Measurements from ENCODE around the gene PPP4R1. TPM values are rescaled to one million over a fixed set of nuclear protein-coding genes. Genes with fewer than 3 reads are reported as not detected.
"Not testable (repeated sequence)": the region's sequence is repeated elsewhere in the genome, so short reads cannot be mapped to it uniquely, and the experiment has no call there.

Gene PPP4R1
- 45.1 and 103 TPM in 2 replicates for total RNA-seq (2014; rRNA removed; shearing (Covaris generic); ENCODE audit: low replicate concordance)

- Histone ChIP-seq H3K36me3 (peaks cover 21% of the 10 kb centered on the region), H3K9me3 (no peaks in the 10 kb centered on the region), H3K27me3 (no peaks in the 10 kb centered on the region), H3K4me3 (peak within 1 kb of the TSS; percentile 74)
- DNase-seq: peak; percentile 88
These were observed at the start of gene PPP4R1 for GRCh38 chr18:9614401-9615279. TSS of gene PPP4R1 (minus strand) at chr18:9614559. CDS start at chr18:9614484, 75 bp downstream.

GRCh38 chr18:9663377-9663776, 49.0 kb upstream of the PPP4R1 start:
- Histone ChIP-seq H3K36me3 (no peaks in the 10 kb centered on the region), H3K9me3 (no peaks in the 10 kb centered on the region), H3K27me3 (no peaks in the 10 kb centered on the region), H3K4me3 (no peak overlapping the region)
- DNase-seq: no peak

- peak; percentile 30 for DNase-seq
- no peaks in the 10 kb centered on the region for H3K36me3 ChIP-seq
- H3K27me3 ChIP-seq: no peaks in the 10 kb centered on the region
- H3K4me3 ChIP-seq: no peak overlapping the region
- no peaks in the 10 kb centered on the region for H3K9me3 ChIP-seq
These were observed 47.2 kb upstream of the PPP4R1 start for GRCh38 chr18:9661564-9661963.

GRCh38 chr18:9659499-9660375, 45.4 kb upstream of the PPP4R1 start:
- DNase-seq: no peak
- no peaks in the 10 kb centered on the region for H3K36me3 ChIP-seq
- H3K4me3 ChIP-seq: no peak overlapping the region
- H3K27me3 ChIP-seq: no peaks in the 10 kb centered on the region
- no peaks in the 10 kb centered on the region for H3K9me3 ChIP-seq

GRCh38 chr18:9658087-9658641, 43.8 kb upstream of the PPP4R1 start:
- Histone ChIP-seq H3K36me3 (no peaks in the 10 kb centered on the region), H3K27me3 (no peaks in the 10 kb centered on the region), H3K9me3 (no peaks in the 10 kb centered on the region), H3K4me3 (no peak overlapping the region)
- DNase-seq: peak; percentile 30

GRCh38 chr18:9655232-9655767, 40.9 kb upstream of the PPP4R1 start:
- Histone ChIP-seq H3K36me3 (no peaks in the 10 kb centered on the region), H3K27me3 (no peaks in the 10 kb centered on the region), H3K9me3 (no peaks in the 10 kb centered on the region), H3K4me3 (no peak overlapping the region)
- DNase-seq: no peak

GRCh38 chr18:9653390-9653789, 39.0 kb upstream of the PPP4R1 start:
- no peaks in the 10 kb centered on the region for H3K27me3 ChIP-seq
- no peak overlapping the region for H3K4me3 ChIP-seq
- peak; percentile 45 for DNase-seq

GRCh38 chr18:9649164-9649540, 34.8 kb upstream of the PPP4R1 start:
- Histone ChIP-seq H3K9me3 (no peaks in the 10 kb centered on the region), H3K27me3 (no peaks in the 10 kb centered on the region), H3K36me3 (no peaks in the 10 kb centered on the region), H3K4me3 (no peak overlapping the region)
- no peak for DNase-seq

More at GRCh38 chr18:9653390-9653789, 39.0 kb upstream of the PPP4R1 start:
- no peaks in the 10 kb centered on the region for H3K36me3 ChIP-seq
- no peaks in the 10 kb centered on the region for H3K9me3 ChIP-seq

- no peak overlapping the region for H3K4me3 ChIP-seq
- H3K36me3 ChIP-seq: no peaks in the 10 kb centered on the region
- DNase-seq: no peak
- no peaks in the 10 kb centered on the region for H3K9me3 ChIP-seq
- no peaks in the 10 kb centered on the region for H3K27me3 ChIP-seq
These were observed 34.2 kb upstream of the PPP4R1 start for GRCh38 chr18:9648431-9649163.

GRCh38 chr18:9647496-9648323, 33.4 kb upstream of the PPP4R1 start:
- H3K36me3 ChIP-seq: no peaks in the 10 kb centered on the region
- H3K4me3 ChIP-seq: no peak overlapping the region
- no peaks in the 10 kb centered on the region for H3K9me3 ChIP-seq
- no peaks in the 10 kb centered on the region for H3K27me3 ChIP-seq
- no peak for DNase-seq

- Histone ChIP-seq H3K9me3 (no peaks in the 10 kb centered on the region), H3K36me3 (no peaks in the 10 kb centered on the region), H3K4me3 (no peak overlapping the region), H3K27me3 (no peaks in the 10 kb centered on the region)
- DNase-seq: peak; percentile 75
These were observed 29.2 kb upstream of the PPP4R1 start for GRCh38 chr18:9643549-9643948.

- no peaks in the 10 kb centered on the region for H3K27me3 ChIP-seq
- peak; percentile 25 for DNase-seq
- H3K36me3 ChIP-seq: no peaks in the 10 kb centered on the region
- H3K4me3 ChIP-seq: no peak overlapping the region
- no peaks in the 10 kb centered on the region for H3K9me3 ChIP-seq
These were observed 28.6 kb upstream of the PPP4R1 start for GRCh38 chr18:9642799-9643462.

- H3K27me3 ChIP-seq, H3K4me3 ChIP-seq, DNase-seq, H3K36me3 ChIP-seq, H3K9me3 ChIP-seq: not testable (repeated sequence)
These were observed 26.7 kb upstream of the PPP4R1 start for GRCh38 chr18:9641081-9641480.

- Histone ChIP-seq H3K36me3 (no peaks in the 10 kb centered on the region), H3K27me3 (no peaks in the 10 kb centered on the region), H3K4me3 (no peak overlapping the region), H3K9me3 (no peaks in the 10 kb centered on the region)
- DNase-seq: no peak
These were observed 24.5 kb upstream of the PPP4R1 start for GRCh38 chr18:9638886-9639285.

Measured in MG63 (cell line).